HG02588 (cell line): ENCODE data around the gene KLHL17.
"Not testable (repeated sequence)": the region's sequence is repeated elsewhere in the genome, so short reads cannot be mapped to it uniquely, and the experiment has no call there.

Experiments used
- ATAC-seq: cut with Tn5 transposase; IDR thresholded peaks from one replicate; pipeline ENCODE4 v1.9.1; 2021; ENCODE audit warnings: mild to moderate bottlenecking, moderate library complexity; ENCODE audit not compliant: unreplicated experiment

The KLHL17 gene

DNA sequence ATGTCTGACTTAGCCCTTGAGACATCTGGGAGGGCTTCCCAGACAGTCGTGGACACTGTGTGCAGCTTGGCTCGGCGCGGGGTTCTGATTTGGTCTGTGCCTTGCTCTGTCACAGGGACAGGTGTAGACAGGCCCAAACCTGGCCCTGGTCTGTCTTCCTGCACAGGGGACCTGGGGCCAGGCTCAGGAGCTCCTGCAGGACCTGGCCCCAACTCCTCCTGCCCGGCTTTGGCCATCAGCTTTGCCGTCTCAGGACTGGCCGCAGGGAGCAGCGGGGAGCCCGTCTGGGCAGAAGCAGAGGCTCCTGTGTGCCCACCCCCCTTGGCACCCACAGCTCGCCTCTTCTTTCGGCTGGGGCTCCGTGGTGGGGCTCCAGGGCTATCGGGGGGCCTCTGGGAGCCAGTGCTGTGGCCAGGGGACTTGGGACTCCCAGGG is 19.8 kb downstream of the KLHL17 start:
- ATAC-seq, result no peak

- no peak for ATAC-seq
Measured at GRCh38 chr1:980602-981395, 20.4 kb downstream of the KLHL17 start.

DNA sequence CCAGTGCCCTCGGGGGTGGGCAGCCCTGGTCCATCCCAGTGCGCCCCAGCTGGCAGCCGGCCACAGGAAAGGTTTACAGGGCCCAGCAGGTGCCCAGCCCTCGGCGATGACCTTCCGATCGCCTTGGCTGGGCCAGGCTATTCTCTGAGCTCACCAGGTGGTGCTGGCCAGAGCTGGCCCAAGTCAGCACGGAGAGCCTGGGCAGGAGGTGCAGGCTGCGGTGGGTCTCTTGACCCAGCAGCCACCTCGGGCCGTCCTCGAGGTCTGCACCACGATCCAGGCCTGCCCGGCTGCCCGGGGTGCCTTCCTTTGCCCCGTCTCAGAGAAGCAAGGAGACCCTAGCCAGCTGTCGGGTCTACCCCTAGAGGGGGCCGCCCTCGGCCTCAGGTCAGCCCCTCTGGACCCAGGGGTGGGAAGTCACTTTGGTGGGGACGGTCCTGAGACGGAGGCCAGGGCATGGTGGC is 21.1 kb downstream of the KLHL17 start:
- no peak for ATAC-seq

DNA sequence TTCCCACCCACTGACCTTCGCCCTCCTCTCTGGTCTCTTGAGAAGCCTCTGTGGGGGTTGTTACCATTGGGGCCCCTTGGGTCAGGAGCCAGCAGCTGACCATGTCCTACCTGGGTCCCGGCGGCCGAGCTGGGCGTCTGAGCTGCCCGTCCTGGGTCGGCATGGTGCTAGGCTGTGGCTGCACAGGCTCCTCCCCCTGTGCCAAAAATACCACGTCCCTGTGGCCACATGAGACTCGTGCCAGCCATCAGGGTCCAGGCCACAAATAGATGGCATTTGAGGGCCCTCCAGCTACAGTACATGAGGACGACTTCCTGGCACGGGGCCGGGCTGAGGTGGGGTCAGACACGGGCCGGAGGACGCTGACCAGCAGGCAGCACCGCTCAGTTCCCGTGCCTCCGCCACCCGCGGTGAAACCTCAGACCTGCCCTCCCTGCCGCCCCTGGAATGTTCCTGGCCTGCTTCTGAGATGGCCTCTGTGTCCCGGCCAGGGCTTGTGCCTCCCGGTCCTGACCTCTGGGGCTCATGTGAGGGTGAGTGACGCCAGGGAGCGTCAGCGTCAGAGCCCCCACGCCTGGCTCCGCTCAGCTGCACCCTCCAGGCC is 21.7 kb downstream of the KLHL17 start, which contains the start of gene PERM1:
Gene PERM1 (minus strand): TSS at position 139 of the 604 bp plus-strand sequence. CDS start 1,064 bp downstream, outside the sequence.
- no peak for ATAC-seq

GRCh38 chr1:982765-983436 is 22.5 kb downstream of the KLHL17 start:
- no peak for ATAC-seq

- no peak for ATAC-seq
Measured at GRCh38 chr1:983798-984475, 23.6 kb downstream of the KLHL17 start.

- ATAC-seq, result no peak
Measured at GRCh38 chr1:984476-984814, 24.1 kb downstream of the KLHL17 start.

GRCh38 chr1:985126-985525 is 24.7 kb downstream of the KLHL17 start:
- no peak for ATAC-seq

DNA sequence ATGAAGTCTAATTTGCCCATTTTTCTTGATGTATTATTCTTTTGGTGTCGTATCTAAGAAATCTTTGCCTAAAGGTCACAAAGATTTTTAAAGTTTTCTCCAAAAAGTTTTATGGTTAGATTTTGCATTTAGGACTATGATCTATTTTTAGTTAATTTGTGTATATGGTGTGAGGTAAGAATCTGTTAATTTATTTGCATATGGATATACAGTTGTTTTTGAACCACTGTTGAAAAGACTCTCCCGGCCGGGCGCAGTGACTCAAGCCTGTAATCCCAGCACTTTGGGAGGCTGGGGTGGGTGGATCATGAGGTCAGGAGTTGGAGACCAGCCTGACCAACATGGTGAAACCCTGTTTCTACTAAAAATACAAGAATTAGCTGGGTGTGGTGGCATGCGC is 27.7 kb downstream of the KLHL17 start:
- not testable (repeated sequence) for ATAC-seq

- ATAC-seq, result not testable (repeated sequence)
Measured at GRCh38 chr1:991275-991674, 30.9 kb downstream of the KLHL17 start.

DNA sequence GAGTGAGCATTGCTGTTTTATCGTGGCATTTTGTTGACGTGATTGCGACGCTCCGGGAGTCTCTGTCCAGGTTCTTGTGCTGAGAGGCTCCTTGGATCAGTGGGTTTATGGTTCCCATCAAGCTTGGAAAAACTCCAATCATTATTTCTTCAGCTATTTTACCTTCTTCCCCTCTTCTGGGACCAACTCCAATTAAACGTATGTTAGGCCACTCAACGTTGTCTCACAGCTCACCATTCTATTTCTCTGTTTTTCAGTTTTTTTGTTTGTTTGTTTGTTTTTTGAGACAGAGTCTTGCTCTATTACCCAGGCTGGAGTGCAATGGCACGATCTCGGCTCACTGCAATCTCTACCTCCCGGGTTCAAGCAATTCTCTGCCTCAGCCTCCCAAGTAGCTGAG is 31.5 kb downstream of the KLHL17 start:
- ATAC-seq, result no peak

DNA sequence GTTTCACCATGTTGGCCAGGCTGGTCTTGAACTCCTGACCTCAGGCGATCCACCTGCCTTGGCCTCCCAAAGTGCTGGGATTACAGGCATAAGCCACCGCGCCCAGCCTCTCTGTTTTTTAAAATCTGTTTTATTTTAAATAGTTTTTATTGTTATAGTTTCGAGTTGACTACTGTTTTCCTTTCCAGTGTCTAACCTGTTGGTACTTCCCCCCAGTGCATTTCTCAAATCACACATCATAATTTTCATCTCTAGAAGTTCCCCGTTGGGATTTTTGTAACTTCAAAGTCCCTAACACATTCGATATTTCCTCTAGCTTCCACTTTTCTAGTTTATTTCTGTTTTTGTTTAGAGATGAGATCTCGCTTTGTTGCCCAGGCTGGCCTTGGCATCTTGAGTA is 32.0 kb downstream of the KLHL17 start:
- no peak for ATAC-seq

GRCh38 chr1:993379-993995 is 33.1 kb downstream of the KLHL17 start:
- ATAC-seq, result no peak

DNA sequence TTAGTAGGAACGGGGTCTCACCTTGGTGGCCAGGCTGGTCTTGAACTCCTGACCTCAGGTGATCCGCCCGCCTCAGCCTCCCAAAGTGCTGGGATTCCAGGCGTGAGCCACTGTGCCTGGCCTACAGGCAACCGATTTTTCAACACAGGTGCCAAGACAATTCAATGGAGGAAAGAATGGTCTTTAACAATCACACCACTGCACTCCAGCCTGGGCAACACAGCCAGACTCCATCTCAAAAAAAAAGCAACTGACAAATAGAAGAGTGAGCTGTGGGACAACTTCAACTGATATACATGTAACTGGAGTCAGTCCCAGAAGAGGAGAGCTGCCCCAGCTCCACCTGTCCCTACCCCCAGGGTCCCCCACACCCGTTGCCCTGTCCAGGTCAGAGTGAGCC is 34.2 kb downstream of the KLHL17 start:
- ATAC-seq, result not testable (repeated sequence)

DNA sequence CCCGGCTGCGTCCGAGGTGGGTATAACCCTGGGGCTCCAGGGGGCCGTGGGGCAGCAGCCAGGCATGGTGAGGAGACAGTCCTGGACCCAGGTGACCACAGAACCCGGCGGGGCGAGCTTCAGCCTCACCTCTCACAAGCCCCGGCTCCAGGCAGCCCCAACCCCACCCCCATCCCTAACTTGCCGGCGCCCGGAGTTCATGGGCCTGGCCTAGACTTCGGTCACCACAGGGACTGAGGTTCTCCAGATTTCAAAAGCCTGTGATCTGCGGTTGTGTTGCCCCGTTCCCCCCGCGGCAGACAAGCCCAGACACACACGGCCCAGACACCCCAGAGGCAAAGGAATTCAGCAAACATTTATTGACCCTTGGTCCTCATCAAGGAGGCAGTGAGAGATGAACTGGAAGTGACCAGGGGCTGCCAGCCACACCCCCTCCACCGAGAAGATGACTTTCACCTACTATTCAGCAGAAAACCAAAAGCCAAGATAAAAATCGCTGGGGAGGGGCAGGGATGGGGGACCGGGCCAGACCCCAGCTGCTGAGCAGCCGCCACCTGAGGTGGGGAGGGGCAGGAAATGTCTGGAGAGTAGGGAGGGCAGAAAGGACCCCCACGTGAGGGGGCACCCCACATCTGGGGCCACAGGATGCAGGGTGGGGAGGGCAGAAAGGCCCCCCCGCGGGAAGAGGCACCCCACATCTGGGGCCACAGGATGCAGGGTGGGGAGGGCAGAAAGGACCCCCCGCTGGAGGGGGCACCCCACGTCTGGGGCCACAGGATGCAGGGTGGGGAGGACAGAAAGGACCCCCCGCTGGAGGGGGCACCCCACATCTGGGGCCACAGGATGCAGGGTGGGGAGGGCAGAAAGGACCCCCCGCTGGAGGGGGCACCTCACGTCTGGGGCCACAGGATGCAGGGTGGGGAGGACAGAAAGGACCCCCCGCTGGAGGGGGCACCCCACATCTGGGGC is 35.6 kb downstream of the KLHL17 start:
- no peak for ATAC-seq

GRCh38 chr1:996851-997712 is 36.7 kb downstream of the KLHL17 start:
- no peak for ATAC-seq

DNA sequence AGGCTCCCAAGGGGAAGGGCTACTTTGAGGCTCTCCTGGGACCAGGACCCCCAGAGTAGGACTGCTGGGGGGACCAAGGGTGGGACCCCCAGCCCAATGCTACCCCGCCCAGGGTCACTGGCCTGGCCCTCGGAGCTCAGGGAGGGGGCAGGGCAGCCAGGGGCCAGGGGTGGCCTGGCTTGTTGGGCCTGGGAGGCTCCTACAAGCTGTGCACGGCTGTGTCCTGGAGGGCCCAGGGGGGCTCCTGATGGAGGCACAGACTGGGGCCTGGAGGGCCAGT is 37.3 kb downstream of the KLHL17 start:
- no peak for ATAC-seq

DNA sequence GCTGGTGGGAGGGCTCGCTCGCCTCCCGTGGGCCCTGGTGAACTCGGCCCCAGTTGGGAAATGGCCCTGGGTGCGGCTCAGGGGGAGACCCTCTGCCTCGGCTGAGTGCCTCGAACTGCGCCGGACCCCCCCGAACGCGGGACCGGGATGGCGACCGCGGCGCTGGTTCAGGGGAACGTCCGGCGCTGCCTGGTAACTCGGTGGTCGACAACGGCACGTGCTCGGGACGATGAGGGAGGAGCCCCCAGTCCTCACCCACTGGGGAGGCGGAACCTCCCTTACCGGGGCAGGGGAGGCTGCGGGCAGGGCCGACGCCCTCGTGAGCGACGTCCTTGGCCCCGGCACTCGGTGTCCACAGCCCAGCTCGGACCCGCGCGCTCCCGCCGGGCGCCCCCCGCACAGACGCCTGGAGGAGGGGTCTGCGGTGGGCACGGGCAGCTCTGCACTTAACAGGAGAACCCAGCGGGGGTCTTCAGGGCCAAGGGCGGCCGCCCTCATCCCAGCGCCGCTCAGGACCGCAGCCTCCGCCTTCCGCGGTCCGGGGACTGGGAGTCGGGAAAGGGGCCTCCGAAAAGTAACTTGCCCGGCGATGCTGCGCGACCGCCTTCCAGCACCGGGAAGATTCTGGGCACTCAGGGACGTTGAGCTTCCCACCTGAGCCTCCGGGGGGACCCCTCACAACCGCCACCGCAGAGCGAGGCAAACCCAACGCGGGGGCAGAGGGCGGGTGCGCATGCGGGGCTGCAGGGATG is 37.8 kb downstream of the KLHL17 start:
- ATAC-seq, result no peak

DNA sequence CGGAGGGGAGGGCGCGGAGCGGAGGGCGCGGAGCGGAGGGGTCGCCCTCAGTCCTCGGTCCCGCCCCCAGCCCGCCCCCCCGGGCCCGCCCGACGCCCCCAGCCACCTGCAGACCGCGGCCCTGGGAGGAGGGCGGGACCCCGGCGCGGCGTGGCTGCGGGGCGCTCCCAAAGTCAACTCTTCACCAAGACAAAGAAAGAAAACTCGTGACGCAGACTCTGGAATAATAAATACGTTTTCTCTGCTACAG is 38.3 kb downstream of the KLHL17 start:
- ATAC-seq, result no peak
